Neural cell (in vitro differentiated cells): ENCODE measurements around the gene C17orf58. TPM values are rescaled to one million over a fixed set of nuclear protein-coding genes. Genes with fewer than 3 reads are reported as not detected.
A peak's percentile ranks its signal among the peaks of the same experiment; 100 is the strongest.
"Not testable (repeated sequence)": the region's sequence is repeated elsewhere in the genome, so short reads cannot be mapped to it uniquely, and the experiment has no call there.

Experiments
- H2AFZ ChIP-seq: fragments of 200-600, 300-800 bp; sonication (generic), shearing (Covaris generic); 2 replicates; pipeline ENCODE4 v1.6.0; 2014; ENCODE audit warnings: low read depth, mild to moderate bottlenecking, antibody characterized with exemption, low read length, moderate library complexity
- H3F3A ChIP-seq: fragments of 200-600 bp; shearing (Covaris generic); 2 replicates; pipeline ENCODE4 v1.6.1; 2016; ENCODE audit warnings: mild to moderate bottlenecking, moderate library complexity, mixed read lengths, antibody characterized with exemption, low read length; ENCODE audit not compliant: insufficient read depth, poor library complexity, severe bottlenecking
- H3K27ac ChIP-seq: fragments of 200-600, 300-800 bp; sonication (generic), shearing (Covaris generic); 2 replicates; pipeline ENCODE4 v1.5.1; 2014; ENCODE audit warnings: mild to moderate bottlenecking, low read length, moderate library complexity
- H3K27me3 ChIP-seq: fragments of 300-800, 200-600 bp; sonication (generic), shearing (Covaris generic); 2 replicates; pipeline ENCODE4 v1.6.0; 2014; ENCODE audit warnings: mild to moderate bottlenecking, low read depth, low read length, moderate library complexity; ENCODE audit not compliant: insufficient read depth
- H3K36me3 ChIP-seq: fragments of 300-800, 200-600 bp; sonication (generic), shearing (Covaris generic); 2 replicates; pipeline ENCODE4 v1.5.1; 2014; ENCODE audit warnings: mild to moderate bottlenecking, antibody characterized with exemption, low read length, moderate library complexity; ENCODE audit not compliant: insufficient read depth
- H3K4me2 ChIP-seq: fragments of 300-800, 200-600 bp; sonication (generic), shearing (Covaris generic); 2 replicates; pipeline ENCODE4 v1.6.0; 2014; ENCODE audit warnings: mild to moderate bottlenecking, low read length
- H3K4me3 ChIP-seq: fragments of 300-800, 200-600 bp; sonication (generic), shearing (Covaris generic); 2 replicates; pipeline ENCODE4 v1.5.1; 2014; ENCODE audit warnings: mild to moderate bottlenecking, low read length, moderate library complexity
- H3K79me2 ChIP-seq: fragments of 200-600 bp; shearing (Covaris generic); replicated peaks from 2 replicates; pipeline ENCODE4 v1.6.0; 2014; ENCODE audit warnings: mild to moderate bottlenecking, low read length, moderate library complexity; ENCODE audit not compliant: insufficient read depth
- H3K9ac ChIP-seq: fragments of 300-800, 200-600 bp; sonication (generic), shearing (Covaris generic); 2 replicates; pipeline ENCODE4 v1.6.1; 2016; ENCODE audit warnings: mild to moderate bottlenecking, low read length, mixed read lengths
- H3K9me2 ChIP-seq: fragments of 200-600 bp; shearing (Covaris generic); 2 replicates; pipeline ENCODE4 v1.6.1; 2016; ENCODE audit warnings: mild to moderate bottlenecking, low read length, mixed read lengths; ENCODE audit not compliant: insufficient read depth
- H3K9me3 ChIP-seq: fragments of 200-600, 300-800 bp; sonication (generic), shearing (Covaris generic); 2 replicates; pipeline ENCODE4 v1.6.1; 2016; ENCODE audit warnings: mild to moderate bottlenecking, mixed run types, low read length, moderate library complexity, mixed read lengths
- H4K20me1 ChIP-seq: fragments of 200-600 bp; shearing (Covaris generic); 2 replicates; pipeline ENCODE4 v1.6.1; 2016; ENCODE audit warnings: mild to moderate bottlenecking, mixed run types; ENCODE audit not compliant: insufficient read depth
- EP300 ChIP-seq: fragments of 450-650 bp; conservative IDR thresholded peaks from 2 replicates; pipeline ENCODE4 v1.6.1; 2014; ENCODE audit warnings: antibody characterized with exemption, mild to moderate bottlenecking, moderate library complexity; ENCODE audit not compliant: poor library complexity, severe bottlenecking
- EZH2 ChIP-seq: fragments of 200-600, 300-800 bp; shearing (Covaris generic), sonication (generic); IDR thresholded peaks from 2 replicates; pipeline ENCODE4 v1.6.1; 2014; ENCODE audit warnings: antibody characterized with exemption, low read length, borderline replicate concordance, mild to moderate bottlenecking; ENCODE audit not compliant: insufficient read depth, poor library complexity, severe bottlenecking
- MXI1 ChIP-seq: fragments of 450-650 bp; conservative IDR thresholded peaks from 2 replicates; pipeline ENCODE4 v1.6.1; 2014; ENCODE audit warnings: antibody characterized with exemption, mild to moderate bottlenecking; ENCODE audit not compliant: poor library complexity, severe bottlenecking
- POLR2AphosphoS5 ChIP-seq: IDR thresholded peaks from 2 replicates; pipeline ENCODE4 v1.6.1; 2012
- RAD21 ChIP-seq: fragments of 450-650 bp; conservative IDR thresholded peaks from 2 replicates; pipeline ENCODE4 v1.6.1; 2014; ENCODE audit warnings: antibody characterized with exemption, mild to moderate bottlenecking, moderate library complexity
- SMC3 ChIP-seq: fragments of 450-650 bp; conservative IDR thresholded peaks from 2 replicates; pipeline ENCODE4 v1.6.1; 2014; ENCODE audit warnings: antibody characterized with exemption, mild to moderate bottlenecking, moderate library complexity; ENCODE audit not compliant: poor library complexity
- TAF1 ChIP-seq: IDR thresholded peaks from 2 replicates; pipeline ENCODE4 v1.6.1; 2012; ENCODE audit warnings: low read depth
- polyA minus RNA-seq: library from RNA; depleted of rRNA, polyadenylated mRNA; stranded (reverse); fragments of >200 nt; gene quantifications from 2 replicates; pipeline ENCODE4 v1.2.3, GENCODE V29; 2014
- polyA plus RNA-seq: library from polyadenylated mRNA; depleted of rRNA; stranded (reverse); fragments of >200 nt; gene quantifications from 2 replicates; pipeline ENCODE4 v1.2.3, GENCODE V29; 2014
- TF ChIP-seq, protein P1 (sequence below): fragments of 450-650 bp; IDR thresholded peaks from 2 replicates; pipeline ENCODE4 v1.5.1; 2014; ENCODE audit warnings: antibody characterized with exemption, mild to moderate bottlenecking, moderate library complexity; ENCODE audit not compliant: poor library complexity, severe bottlenecking
- TF ChIP-seq, protein P2 (sequence below): IDR thresholded peaks from 2 replicates; pipeline ENCODE4 v1.6.1; 2012; ENCODE audit warnings: borderline replicate concordance

Gene C17orf58
- 49.5 and 54.5 TPM in 2 replicates for polyA plus RNA-seq
- 31.7 and 32.1 TPM in 2 replicates for polyA minus RNA-seq

DNA sequence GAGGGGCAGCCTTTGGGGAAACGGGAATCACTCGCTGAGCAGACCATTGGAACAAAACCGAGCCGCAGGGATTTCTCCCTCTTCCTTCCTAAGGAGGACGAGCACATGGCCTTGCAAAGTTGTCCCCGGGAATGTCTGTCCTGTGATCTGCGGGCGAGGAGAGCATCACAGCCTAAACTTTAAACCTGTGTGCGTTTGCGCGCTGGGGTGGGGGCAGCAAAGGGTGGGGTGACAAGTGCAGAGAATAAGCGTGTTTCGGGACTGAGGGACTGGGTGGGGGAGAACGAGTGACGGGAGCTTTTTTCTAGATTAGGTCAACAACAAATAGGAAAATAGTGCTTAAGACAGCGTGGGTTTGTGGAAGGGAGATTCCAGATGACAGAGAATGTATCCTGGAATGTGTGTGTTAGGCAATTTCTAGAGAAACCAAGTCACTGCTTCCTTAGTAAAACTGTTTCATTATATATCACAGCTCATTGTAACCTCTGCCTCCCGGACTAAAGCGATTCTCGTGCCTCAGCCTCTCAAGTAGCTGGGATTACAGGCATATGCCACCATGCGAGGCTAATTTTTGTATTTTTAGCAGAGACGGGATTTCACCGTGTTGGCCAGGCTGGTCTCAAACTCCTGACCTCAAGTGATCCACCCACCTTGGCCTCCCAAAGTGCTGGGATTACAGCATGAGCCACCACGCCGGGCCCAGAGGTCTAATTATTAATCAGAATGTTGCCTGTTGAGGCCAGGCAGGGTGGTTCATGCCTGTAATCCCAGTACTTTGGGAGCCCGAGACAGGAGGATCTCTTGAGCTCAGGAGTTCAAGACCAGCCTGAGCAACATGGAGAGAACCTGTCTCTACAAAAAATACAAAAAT, at the start of gene C17orf58:
C17orf58 (minus strand) TSS at position 169 of the 871 bp plus-strand sequence. CDS start 271 bp downstream, outside the sequence.
- H3K27ac ChIP-seq, H3F3A ChIP-seq, H3K36me3 ChIP-seq, H3K9me3 ChIP-seq, H2AFZ ChIP-seq, H4K20me1 ChIP-seq, H3K79me2 ChIP-seq, H3K9me2 ChIP-seq, H3K9ac ChIP-seq: not testable (repeated sequence)
- peak within 1 kb of the TSS; percentile 41 for H3K4me2 ChIP-seq
- H3K4me3 ChIP-seq, result peak within 1 kb of the TSS; percentile 61
- H3K27me3 ChIP-seq, result peaks cover 22% of the 10 kb centered on the region

DNA sequence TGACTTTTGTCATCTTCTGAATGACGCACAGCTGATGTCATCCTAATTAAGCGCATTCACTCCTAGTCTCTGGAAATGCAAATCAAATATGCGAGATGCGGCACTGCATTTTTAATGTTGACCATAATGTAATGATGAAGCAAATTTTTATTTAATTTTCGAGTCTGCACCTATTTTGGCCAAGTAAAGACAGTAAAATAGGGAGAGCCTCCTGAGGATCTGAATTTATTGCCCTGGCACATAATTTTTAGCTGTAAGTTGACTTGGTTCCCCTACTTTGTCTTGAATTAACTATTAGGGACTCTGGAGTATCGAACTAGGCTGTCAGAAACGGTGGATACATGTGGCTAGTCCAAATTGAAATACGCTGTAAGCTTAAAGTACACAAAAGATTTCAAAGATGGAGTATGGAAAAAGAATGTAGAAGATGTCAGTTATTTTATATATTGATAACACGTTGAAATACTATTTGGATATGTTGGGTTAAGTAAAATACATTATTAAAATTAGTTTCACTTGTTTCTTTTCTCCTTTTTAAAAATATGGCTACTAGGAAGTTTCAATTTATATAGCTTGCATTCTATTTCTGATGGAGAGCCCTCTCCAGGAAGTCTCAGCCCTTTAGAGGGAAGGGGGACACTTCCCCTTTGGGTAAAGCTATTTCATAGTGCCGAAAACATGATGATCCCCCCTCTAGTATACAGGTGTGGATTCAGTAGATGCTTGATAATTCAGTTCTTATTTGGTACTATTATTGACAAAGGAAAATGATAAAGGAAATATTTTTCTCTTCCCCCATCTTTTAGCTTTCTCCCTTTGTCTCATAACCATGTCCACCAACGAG, 40.3 kb upstream of the C17orf58 start:
- peak overlapping the region; percentile 92 for H3K4me3 ChIP-seq
- H3K4me2 ChIP-seq, result peak overlapping the region; percentile 58
- peaks cover 25% of the 10 kb centered on the region for H3K79me2 ChIP-seq
- peak overlapping the region; percentile 94 for H3K9ac ChIP-seq
- peaks cover 2% of the 10 kb centered on the region for H3K36me3 ChIP-seq
- H3K27ac ChIP-seq, result peak overlapping the region; percentile 96
- TF ChIP-seq POLR2AphosphoS5, result peak; percentile 10
- TF ChIP-seq RAD21, result no peak
- TF ChIP-seq SMC3, result no peak
- TF ChIP-seq TAF1, result no peak
- TF ChIP-seq EP300, result no peak
- no peak for TF ChIP-seq MXI1
- no peak for TF ChIP-seq EZH2
- TF ChIP-seq, protein P1, sequence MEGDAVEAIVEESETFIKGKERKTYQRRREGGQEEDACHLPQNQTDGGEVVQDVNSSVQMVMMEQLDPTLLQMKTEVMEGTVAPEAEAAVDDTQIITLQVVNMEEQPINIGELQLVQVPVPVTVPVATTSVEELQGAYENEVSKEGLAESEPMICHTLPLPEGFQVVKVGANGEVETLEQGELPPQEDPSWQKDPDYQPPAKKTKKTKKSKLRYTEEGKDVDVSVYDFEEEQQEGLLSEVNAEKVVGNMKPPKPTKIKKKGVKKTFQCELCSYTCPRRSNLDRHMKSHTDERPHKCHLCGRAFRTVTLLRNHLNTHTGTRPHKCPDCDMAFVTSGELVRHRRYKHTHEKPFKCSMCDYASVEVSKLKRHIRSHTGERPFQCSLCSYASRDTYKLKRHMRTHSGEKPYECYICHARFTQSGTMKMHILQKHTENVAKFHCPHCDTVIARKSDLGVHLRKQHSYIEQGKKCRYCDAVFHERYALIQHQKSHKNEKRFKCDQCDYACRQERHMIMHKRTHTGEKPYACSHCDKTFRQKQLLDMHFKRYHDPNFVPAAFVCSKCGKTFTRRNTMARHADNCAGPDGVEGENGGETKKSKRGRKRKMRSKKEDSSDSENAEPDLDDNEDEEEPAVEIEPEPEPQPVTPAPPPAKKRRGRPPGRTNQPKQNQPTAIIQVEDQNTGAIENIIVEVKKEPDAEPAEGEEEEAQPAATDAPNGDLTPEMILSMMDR, result no peak
- TF ChIP-seq, protein P2, sequence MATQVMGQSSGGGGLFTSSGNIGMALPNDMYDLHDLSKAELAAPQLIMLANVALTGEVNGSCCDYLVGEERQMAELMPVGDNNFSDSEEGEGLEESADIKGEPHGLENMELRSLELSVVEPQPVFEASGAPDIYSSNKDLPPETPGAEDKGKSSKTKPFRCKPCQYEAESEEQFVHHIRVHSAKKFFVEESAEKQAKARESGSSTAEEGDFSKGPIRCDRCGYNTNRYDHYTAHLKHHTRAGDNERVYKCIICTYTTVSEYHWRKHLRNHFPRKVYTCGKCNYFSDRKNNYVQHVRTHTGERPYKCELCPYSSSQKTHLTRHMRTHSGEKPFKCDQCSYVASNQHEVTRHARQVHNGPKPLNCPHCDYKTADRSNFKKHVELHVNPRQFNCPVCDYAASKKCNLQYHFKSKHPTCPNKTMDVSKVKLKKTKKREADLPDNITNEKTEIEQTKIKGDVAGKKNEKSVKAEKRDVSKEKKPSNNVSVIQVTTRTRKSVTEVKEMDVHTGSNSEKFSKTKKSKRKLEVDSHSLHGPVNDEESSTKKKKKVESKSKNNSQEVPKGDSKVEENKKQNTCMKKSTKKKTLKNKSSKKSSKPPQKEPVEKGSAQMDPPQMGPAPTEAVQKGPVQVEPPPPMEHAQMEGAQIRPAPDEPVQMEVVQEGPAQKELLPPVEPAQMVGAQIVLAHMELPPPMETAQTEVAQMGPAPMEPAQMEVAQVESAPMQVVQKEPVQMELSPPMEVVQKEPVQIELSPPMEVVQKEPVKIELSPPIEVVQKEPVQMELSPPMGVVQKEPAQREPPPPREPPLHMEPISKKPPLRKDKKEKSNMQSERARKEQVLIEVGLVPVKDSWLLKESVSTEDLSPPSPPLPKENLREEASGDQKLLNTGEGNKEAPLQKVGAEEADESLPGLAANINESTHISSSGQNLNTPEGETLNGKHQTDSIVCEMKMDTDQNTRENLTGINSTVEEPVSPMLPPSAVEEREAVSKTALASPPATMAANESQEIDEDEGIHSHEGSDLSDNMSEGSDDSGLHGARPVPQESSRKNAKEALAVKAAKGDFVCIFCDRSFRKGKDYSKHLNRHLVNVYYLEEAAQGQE, result peak; percentile 37
- no peaks in the 10 kb centered on the region for H4K20me1 ChIP-seq
- no peaks in the 10 kb centered on the region for H3K9me3 ChIP-seq
- H2AFZ ChIP-seq, result peak overlapping the region; percentile 48
- H3K27me3 ChIP-seq, result no peaks in the 10 kb centered on the region
- H3F3A ChIP-seq, result no peaks in the 10 kb centered on the region
- no peaks in the 10 kb centered on the region for H3K9me2 ChIP-seq
